Iris pigment epithelial cell (primary cell): Measurements from ENCODE around the gene S100A12.

ENCODE experiments used
- DNase-seq: peaks from one replicate; pipeline ENCODE4 v3.0.0-alpha.2; 2011; ENCODE audit warnings: low read depth

S100A12 gene

GRCh38 chr1:153397051-153397923 lies 21.9 kb upstream of the S100A12 start:
- no peak for DNase-seq

GRCh38 chr1:153396461-153396860 lies 21.0 kb upstream of the S100A12 start:
- no peak for DNase-seq

- no peak for DNase-seq
Observed at GRCh38 chr1:153395776-153396175, 20.4 kb upstream of the S100A12 start.

- DNase-seq: no peak
Observed at GRCh38 chr1:153395136-153395685, 19.8 kb upstream of the S100A12 start.

GRCh38 chr1:153394391-153394790 lies 19.0 kb upstream of the S100A12 start:
- no peak for DNase-seq

GRCh38 chr1:153393926-153394325 lies 18.5 kb upstream of the S100A12 start:
- no peak for DNase-seq

GRCh38 chr1:153392822-153393221 lies 17.4 kb upstream of the S100A12 start:
- DNase-seq: no peak

GRCh38 chr1:153392258-153392657 lies 16.8 kb upstream of the S100A12 start:
- DNase-seq: no peak

- no peak for DNase-seq
Observed at GRCh38 chr1:153390938-153391710, 15.7 kb upstream of the S100A12 start, which contains the start of gene S100A8. Gene S100A8, minus strand, starts transcription at chr1:153391073. Its CDS starts 538 bp downstream, at chr1:153390535.

GRCh38 chr1:153389973-153390879 lies 14.8 kb upstream of the S100A12 start:
- no peak for DNase-seq

GRCh38 chr1:153389401-153389800 lies 14.0 kb upstream of the S100A12 start:
- no peak for DNase-seq

GRCh38 chr1:153387785-153388184 lies 12.4 kb upstream of the S100A12 start:
- DNase-seq: no peak

- no peak for DNase-seq
Observed at GRCh38 chr1:153387001-153387400, 11.6 kb upstream of the S100A12 start.

GRCh38 chr1:153386500-153386901 lies 11.1 kb upstream of the S100A12 start:
- no peak for DNase-seq

- DNase-seq: no peak
Observed at GRCh38 chr1:153384958-153385580, 9.6 kb upstream of the S100A12 start.

- DNase-seq: no peak
Observed at GRCh38 chr1:153380711-153381110, 5.3 kb upstream of the S100A12 start.

GRCh38 chr1:153379591-153379990 lies 4.2 kb upstream of the S100A12 start:
- DNase-seq: no peak

GRCh38 chr1:153374071-153374470 lies 1.4 kb downstream of the S100A12 start:
- DNase-seq: no peak

GRCh38 chr1:153372571-153372970 lies 2.9 kb downstream of the S100A12 start:
- DNase-seq: no peak

GRCh38 chr1:153371231-153371630 lies 4.2 kb downstream of the S100A12 start:
- DNase-seq: no peak

GRCh38 chr1:153370146-153370545 lies 5.3 kb downstream of the S100A12 start:
- no peak for DNase-seq
